Lower leg skin (tissue), 4 donors: ENCODE data around the gene SRP9. TPM values are rescaled to one million over a fixed set of nuclear protein-coding genes. Genes with fewer than 3 reads are reported as not detected.
"Not testable (repeated sequence)": the region's sequence is repeated elsewhere in the genome, so short reads cannot be mapped to it uniquely, and the experiment has no call there.

Source experiments
- DNase-seq, 2 donors: peaks; one replicate each; pipeline ENCODE4 v3.0.0-alpha.2; 2019; ENCODE audit warnings: low spot score in 2 of 2
- H3K4me3 ChIP-seq: fragments of 200-600 bp; sonication (generic); 2 replicates; pipeline ENCODE4 v1.5.1; 2017; ENCODE audit warnings: mild to moderate bottlenecking, low read depth; ENCODE audit not compliant: poor library complexity, severe bottlenecking
- CTCF ChIP-seq, 3 donors: fragments of 450-650 bp; IDR thresholded peaks; one replicate each; pipeline ENCODE4 v1.5.1; 2016; ENCODE audit warnings: antibody characterized with exemption in 3 of 3, mild to moderate bottlenecking in 3 of 3, moderate library complexity in 2 of 3
- POLR2A ChIP-seq, 2 donors: fragments of 450-650 bp; IDR thresholded peaks; one replicate each; pipeline ENCODE4 v1.6.1; 2016 to 2017; ENCODE audit warnings: antibody characterized with exemption in 2 of 2, mild to moderate bottlenecking in 1 of 2, moderate library complexity in 1 of 2
- WGBS, 2 donors: methylation state at CpG; one replicate each; pipeline ENCODE4 v1.1.5; 2018; 5-methylcytosine and 5-hydroxymethylcytosine counted together
- intact Hi-C: fragments of 100-400 bp; cut with DNase I; formaldehyde crosslinking; loops from one replicate; pipeline ENCODE4 v1.15.0; 2023; ENCODE audit warnings: low total_unique reads
- total RNA-seq, 4 donors: library from RNA; depleted of rRNA; stranded (reverse); fragments of >200 nt; gene quantifications; one replicate each; pipeline ENCODE4 v1.1.0, GENCODE V29; 2016

The SRP9 gene
- total RNA-seq, 4 donors from 2014 or later: 117 to 191 (median 154) TPM

- no peak overlapping the region for H3K4me3 ChIP-seq
- WGBS, 2 donors: 93 to 96% methylated on average over 1 of the region's 1 CpG
- intact Hi-C loops: no loop called here
- TF ChIP-seq POLR2A (IDR thresholded peaks at IDR 0.05) (no peak), CTCF (IDR thresholded peaks at IDR 0.05) (no peak)
- DNase-seq: no peak
Observed at GRCh38 chr1:225806249-225806648, 28.6 kb downstream of the SRP9 start.

GRCh38 chr1:225806736-225807135 lies 29.1 kb downstream of the SRP9 start:
- 90 to 94% methylated on average over 3 of the region's 3 CpGs for WGBS, 2 donors
- H3K4me3 ChIP-seq, intact Hi-C loops, DNase-seq: not testable (repeated sequence)

- H3K4me3 ChIP-seq: no peak overlapping the region
- intact Hi-C loops: no loop called here
- WGBS, 2 donors: 81% methylated on average over 5 of the region's 5 CpGs
- DNase-seq: no peak
- no peak for TF ChIP-seq CTCF (IDR thresholded peaks at IDR 0.05)
- no peak for TF ChIP-seq POLR2A (IDR thresholded peaks at IDR 0.05)
Observed at GRCh38 chr1:225808136-225808535, 30.5 kb downstream of the SRP9 start.

- peak; percentile 89 to 98 for DNase-seq
- 0% methylated on average over 57 to 75 of the region's 80 CpGs for WGBS, 2 donors
- peak within 1 kb of the TSS; percentile 40 for H3K4me3 ChIP-seq
- intact Hi-C loops: no loop called here
- TF ChIP-seq POLR2A (IDR thresholded peaks at IDR 0.05) (no peak), CTCF (IDR thresholded peaks at IDR 0.05) (no peak)
Observed at GRCh38 chr1:225809842-225810578, 32.4 kb downstream of the SRP9 start, which contains the start of gene EPHX1. Gene EPHX1, plus strand, starts transcription at chr1:225810124. Its CDS starts 18,606 bp downstream, at chr1:225828730.

- intact Hi-C loops: not testable (repeated sequence)
- WGBS, 2 donors: 9 to 21% methylated on average over 29 of the region's 29 CpGs
- H3K4me3 ChIP-seq: peak overlapping the region; percentile 40
- DNase-seq: peak in 1 of 2 donors; percentile 87
Observed at GRCh38 chr1:225810579-225811538, 33.2 kb downstream of the SRP9 start.

GRCh38 chr1:225811622-225812487 lies 34.2 kb downstream of the SRP9 start:
- intact Hi-C loops: no loop called here
- WGBS, 2 donors: 56 to 57% methylated on average over 10 of the region's 10 CpGs
- DNase-seq: peak in 1 of 2 donors; percentile 84
- no peak overlapping the region for H3K4me3 ChIP-seq
- TF ChIP-seq CTCF (IDR thresholded peaks at IDR 0.05) (no peak), POLR2A (IDR thresholded peaks at IDR 0.05) (no peak)
